HepG2 (cell line): ENCODE results near the gene IGSF21. TPM values are rescaled to one million over a fixed set of nuclear protein-coding genes. Genes with fewer than 3 reads are reported as not detected.

ENCODE experiments used
- ATAC-seq: fragments of 200-7000 bp; cut with Tn5 transposase; 3 replicates; pipeline ENCODE4 v1.9.1; 2020; ENCODE audit warnings: mild to moderate bottlenecking, moderate library complexity
- BruUV-seq: library from RNA; stranded (reverse); fragments of 400-500 nt; replicated peaks from 2 replicates; lab custom pipeline; 2021; lab: Mats Ljungman, UMichigan
- CTCF ChIA-PET: fragments of 300-600 bp; formaldehyde crosslinking; extraction: SDS; loops from one replicate; lab custom pipeline; 2021; ENCODE audit warnings: low total read pairs, inconsistent platforms, low intra/inter-chr PET ratio; lab: Yijun Ruan, JAX
- POLR2A ChIA-PET: fragments of 350-600 bp; sonication (Branson Sonifier 250); formaldehyde crosslinking; loops from one replicate; lab custom pipeline; 2020; ENCODE audit warnings: antibody characterized with exemption, inconsistent platforms; lab: Yijun Ruan, JAX
- DNase-seq: peaks from one replicate; pipeline ENCODE4 v3.0.0-alpha.2; 2015; ENCODE audit warnings: low spot score
- FAIRE-seq: peaks from 3 replicates; lab custom pipeline; 2011; peaks lifted over from hg19 to GRCh38; lab: Jason Lieb, UNC
- H2AFZ ChIP-seq: one replicate; pipeline ENCODE4 v1.6.1; 2011; ENCODE audit warnings: low read length, inconsistent platforms
- H3K27ac ChIP-seq: fragments of 300-600 bp; 3 replicates; pipeline ENCODE4 v1.8.0; 2011; ENCODE audit warnings: mixed run types, mild to moderate bottlenecking, mixed read lengths, low read length, inconsistent platforms; ENCODE audit not compliant: insufficient read depth; ENCODE audit errors: extremely low read length
- H3K27me3 ChIP-seq, 2 experiments: fragments of 200-600 bp in 1 of 2; 2 replicates in 1 of 2; 3 replicates in 1 of 2; pipeline versions ENCODE4 v1.6.0 to v1.8.0; 2011; ENCODE audit warnings: low read length in 2 of 2, mild to moderate bottlenecking in 2 of 2, moderate library complexity in 2 of 2, inconsistent platforms in 1 of 2; ENCODE audit not compliant: insufficient read depth in 2 of 2, control insufficient read depth in 1 of 2
- H3K36me3 ChIP-seq, 2 experiments: fragments of 200-600 bp in 1 of 2; replicated peaks in 1 of 2; 2 replicates in 1 of 2; 3 replicates in 1 of 2; pipeline versions ENCODE4 v1.5.1 to v1.8.0; 2011; ENCODE audit warnings: low read length in 2 of 2, inconsistent platforms in 1 of 2; ENCODE audit not compliant: insufficient read depth in 2 of 2, control insufficient read depth in 1 of 2
- H3K4me1 ChIP-seq: 2 replicates; pipeline ENCODE4 v1.5.1; 2012; ENCODE audit warnings: low read length, inconsistent platforms; ENCODE audit not compliant: insufficient read depth
- H3K4me2 ChIP-seq: 2 replicates; pipeline ENCODE4 v1.6.0; 2011; ENCODE audit warnings: low read depth, low read length, inconsistent platforms
- H3K4me3 ChIP-seq, 3 experiments: fragments of 200-600 bp in 1 of 3; sonication (generic), shearing (Covaris generic) in 1 of 3; replicated peaks in 1 of 3; 2 replicates each; pipeline ENCODE4 v1.5.1; 2011 to 2016; ENCODE audit warnings: low read length in 3 of 3, inconsistent platforms in 2 of 3, low read depth in 2 of 3, mild to moderate bottlenecking in 2 of 3, control low read depth in 1 of 3, mixed read lengths in 1 of 3; ENCODE audit not compliant: insufficient read depth in 1 of 3
- H3K79me2 ChIP-seq: one replicate; pipeline ENCODE4 v1.6.1; 2011; ENCODE audit warnings: low read length, inconsistent platforms; ENCODE audit not compliant: insufficient read depth
- H3K9ac ChIP-seq: 2 replicates; pipeline ENCODE4 v1.6.0; 2011; ENCODE audit warnings: mild to moderate bottlenecking, low read depth, low read length, inconsistent platforms; ENCODE audit not compliant: insufficient read depth
- H3K9me3 ChIP-seq: 2 replicates; pipeline ENCODE4 v1.5.1; 2012; ENCODE audit warnings: mild to moderate bottlenecking, low read length
- H4K20me1 ChIP-seq: 2 replicates; pipeline ENCODE4 v1.6.0; 2011; ENCODE audit warnings: inconsistent platforms, mild to moderate bottlenecking, low read length, moderate library complexity; ENCODE audit not compliant: insufficient read depth
- MYC ChIP-seq: sonication (generic); formaldehyde crosslinking; IDR thresholded peaks from 2 replicates; pipeline ENCODE4 v1.9.0; 2021; ENCODE audit warnings: missing genetic modification reagents, borderline replicate concordance
- RXRB ChIP-seq: IDR thresholded peaks from 2 replicates; pipeline ENCODE4 v1.6.1; 2016; ENCODE audit warnings: borderline replicate concordance, missing genetic modification reagents, missing compliant biosample characterization
- ZHX2 ChIP-seq, 2 experiments: sonication (generic) in 1 of 2; formaldehyde crosslinking in 1 of 2; IDR thresholded peaks; 2 replicates each; pipeline versions ENCODE4 v1.6.1 to v1.9.0; 2014 to 2022; ENCODE audit warnings: antibody characterized with exemption in 1 of 2, borderline replicate concordance in 1 of 2, inconsistent platforms in 1 of 2, low read depth in 1 of 2, missing genetic modification reagents in 1 of 2
- ZNF296 ChIP-seq: sonication (generic); formaldehyde crosslinking; conservative IDR thresholded peaks from 2 replicates; pipeline ENCODE4 v1.5.0; 2020; ENCODE audit warnings: mild to moderate bottlenecking, missing genetic modification reagents
- ZNF383 ChIP-seq: sonication (generic); formaldehyde crosslinking; IDR thresholded peaks from 2 replicates; pipeline ENCODE4 v1.4.0; 2020; ENCODE audit warnings: missing genetic modification reagents, mild to moderate bottlenecking, borderline replicate concordance
- ZNF512 ChIP-seq: sonication (generic); formaldehyde crosslinking; IDR thresholded peaks from 2 replicates; pipeline ENCODE4 v1.4.0; 2020; ENCODE audit warnings: mild to moderate bottlenecking, missing genetic modification reagents
- WGBS: methylation state at CpG from one replicate; pipeline ENCODE4 v1.1.6; 2017; ENCODE audit warnings: low lambda C conversion rate; 5-methylcytosine and 5-hydroxymethylcytosine counted together
- in situ Hi-C: cut with HindIII; loops from 2 replicates; pipeline ENCODE4 v1.10.0; 2017; ENCODE audit warnings: low pct_unique_long_range_greater_than_20kb; ENCODE audit not compliant: extremely low pct_ligation_motif_present
- intact Hi-C: fragments of 100-400 bp; cut with micrococcal nuclease; formaldehyde crosslinking; loops from one replicate; pipeline ENCODE4 v1.10.0; 2022; ENCODE audit not compliant: unreplicated experiment
- polyA plus RNA-seq, 8 experiments: library from polyadenylated mRNA; depleted of rRNA in 3 of 8; stranded (reverse) in 7 of 8; unstranded in 1 of 8; fragments of >200 nt; fragmentation: Illumina TruSeq in 4 of 8; extraction: Trizol in 4 of 8; gene quantifications; 2 replicates each; pipeline versions ENCODE4 v1.2.1 to v1.2.3, GENCODE V29; 2011 to 2016; ENCODE audit warnings: low read depth in 4 of 8, missing spikeins in 1 of 8, mixed read lengths in 1 of 8; ENCODE audit not compliant: insufficient read depth in 1 of 8
- total RNA-seq, 5 experiments: library from RNA; depleted of rRNA; stranded (reverse); fragments of >200 nt; fragmentation: Illumina TruSeq; extraction: Trizol; gene quantifications; 2 replicates each; pipeline ENCODE4 v1.2.3, GENCODE V29; 2016; ENCODE audit warnings: low read depth in 1 of 5
- TF ChIP-seq, protein P1 (sequence below): sonication (generic); formaldehyde crosslinking; IDR thresholded peaks from 2 replicates; pipeline ENCODE4 v1.4.0; 2020; ENCODE audit warnings: missing genetic modification reagents, borderline replicate concordance

The IGSF21 gene
- total and polyA plus RNA-seq, 2 of the 13 experiments (the other 11 are each of a cell fraction or from before 2014, with no cell fraction given), result not detected

GRCh38 chr1:18200918-18201317 lies 93.3 kb downstream of the IGSF21 start (continued):
- no peak for TF ChIP-seq ZNF512
- TF ChIP-seq, all 625 proteins: peak for 0

DNA sequence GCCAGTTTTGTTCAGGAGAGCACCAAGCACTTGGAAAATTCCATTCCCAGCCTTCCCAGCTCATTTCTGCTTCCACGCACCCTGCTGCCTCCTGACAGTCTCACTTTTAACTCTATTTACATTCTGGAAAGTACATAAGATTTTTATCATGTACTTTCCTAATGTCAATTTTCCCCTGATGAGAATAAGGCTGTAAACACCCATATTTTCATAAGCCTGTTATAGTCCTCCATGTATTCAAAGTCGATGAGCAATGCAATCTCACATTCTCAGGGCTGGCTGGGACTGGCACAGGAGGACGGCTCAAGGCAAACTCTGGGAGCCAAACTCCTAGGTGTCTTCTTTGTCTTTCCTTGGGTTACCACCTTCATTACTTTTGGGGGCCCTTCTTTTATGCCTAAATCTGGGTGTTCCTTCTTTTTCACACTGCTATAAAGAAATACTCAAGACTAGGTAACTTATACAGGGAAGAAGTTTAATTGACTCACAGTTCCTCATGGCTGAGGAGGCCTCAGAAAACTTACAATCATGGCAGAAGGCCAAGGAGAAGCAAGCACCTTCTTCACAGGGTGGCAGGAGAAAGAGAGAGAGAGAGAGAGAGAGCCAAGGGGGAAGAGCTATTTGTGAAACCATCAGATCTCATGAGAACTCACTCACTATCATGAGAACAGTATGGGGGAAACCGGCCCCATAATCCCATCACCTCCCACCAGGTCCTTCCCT lies 94.6 kb downstream of the IGSF21 start:
- Histone ChIP-seq H3K79me2 (no peaks in the 10 kb centered on the region), H2AFZ (no peak overlapping the region), H3K4me3 (no peak overlapping the region), H4K20me1 (no peaks in the 10 kb centered on the region), H3K9ac (no peak overlapping the region), H3K9me3 (no peaks in the 10 kb centered on the region), H3K27ac (no peak overlapping the region), H3K27me3 (peaks cover 4 to 43% of the 10 kb centered on the region in 2 experiments; a peak in 4 of 5 replicates), H3K36me3 (no peaks in the 10 kb centered on the region), H3K4me2 (no peak overlapping the region), H3K4me1 (no peaks in the 10 kb centered on the region)
- FAIRE-seq (no peak), ATAC-seq (no peak), DNase-seq (no peak)
- WGBS, result under 1% methylated on average over 4 of the region's 4 CpGs
- intact Hi-C loops (no loop called here), in situ Hi-C loops (no loop called here)
- BruUV-seq, result no TSS peak
- POLR2A ChIA-PET, result no interaction called here
- CTCF ChIA-PET, result no interaction called here
- TF ChIP-seq MYC (CRISPR knock-in tag) (no peak), RXRB (CRISPR knock-in tag) (no peak), ZNF296 (CRISPR knock-in tag) (no peak), ZNF383 (CRISPR knock-in tag) (no peak), ZHX2 (IDR thresholded peaks at IDR 0.05; ENCODE audit: low read depth) (no peak), ZHX2 (CRISPR knock-in tag; IDR thresholded peaks at IDR 0.05; ENCODE audit: borderline replicate concordance) (no peak)
- TF ChIP-seq, protein P1, sequence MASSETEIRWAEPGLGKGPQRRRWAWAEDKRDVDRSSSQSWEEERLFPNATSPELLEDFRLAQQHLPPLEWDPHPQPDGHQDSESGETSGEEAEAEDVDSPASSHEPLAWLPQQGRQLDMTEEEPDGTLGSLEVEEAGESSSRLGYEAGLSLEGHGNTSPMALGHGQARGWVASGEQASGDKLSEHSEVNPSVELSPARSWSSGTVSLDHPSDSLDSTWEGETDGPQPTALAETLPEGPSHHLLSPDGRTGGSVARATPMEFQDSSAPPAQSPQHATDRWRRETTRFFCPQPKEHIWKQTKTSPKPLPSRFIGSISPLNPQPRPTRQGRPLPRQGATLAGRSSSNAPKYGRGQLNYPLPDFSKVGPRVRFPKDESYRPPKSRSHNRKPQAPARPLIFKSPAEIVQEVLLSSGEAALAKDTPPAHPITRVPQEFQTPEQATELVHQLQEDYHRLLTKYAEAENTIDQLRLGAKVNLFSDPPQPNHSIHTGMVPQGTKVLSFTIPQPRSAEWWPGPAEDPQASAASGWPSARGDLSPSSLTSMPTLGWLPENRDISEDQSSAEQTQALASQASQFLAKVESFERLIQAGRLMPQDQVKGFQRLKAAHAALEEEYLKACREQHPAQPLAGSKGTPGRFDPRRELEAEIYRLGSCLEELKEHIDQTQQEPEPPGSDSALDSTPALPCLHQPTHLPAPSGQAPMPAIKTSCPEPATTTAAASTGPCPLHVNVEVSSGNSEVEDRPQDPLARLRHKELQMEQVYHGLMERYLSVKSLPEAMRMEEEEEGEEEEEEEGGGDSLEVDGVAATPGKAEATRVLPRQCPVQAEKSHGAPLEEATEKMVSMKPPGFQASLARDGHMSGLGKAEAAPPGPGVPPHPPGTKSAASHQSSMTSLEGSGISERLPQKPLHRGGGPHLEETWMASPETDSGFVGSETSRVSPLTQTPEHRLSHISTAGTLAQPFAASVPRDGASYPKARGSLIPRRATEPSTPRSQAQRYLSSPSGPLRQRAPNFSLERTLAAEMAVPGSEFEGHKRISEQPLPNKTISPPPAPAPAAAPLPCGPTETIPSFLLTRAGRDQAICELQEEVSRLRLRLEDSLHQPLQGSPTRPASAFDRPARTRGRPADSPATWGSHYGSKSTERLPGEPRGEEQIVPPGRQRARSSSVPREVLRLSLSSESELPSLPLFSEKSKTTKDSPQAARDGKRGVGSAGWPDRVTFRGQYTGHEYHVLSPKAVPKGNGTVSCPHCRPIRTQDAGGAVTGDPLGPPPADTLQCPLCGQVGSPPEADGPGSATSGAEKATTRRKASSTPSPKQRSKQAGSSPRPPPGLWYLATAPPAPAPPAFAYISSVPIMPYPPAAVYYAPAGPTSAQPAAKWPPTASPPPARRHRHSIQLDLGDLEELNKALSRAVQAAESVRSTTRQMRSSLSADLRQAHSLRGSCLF (CRISPR knock-in tag), result no peak
